GM15510 (cell line): ENCODE measurements around the gene TRPM1.

Experiments
- POLR2A ChIP-seq: IDR thresholded peaks from 3 replicates; pipeline ENCODE4 v1.6.1; 2011; ENCODE audit warnings: borderline replicate concordance; ENCODE audit not compliant: insufficient read length; ENCODE audit errors: extremely low read depth

Gene TRPM1

DNA sequence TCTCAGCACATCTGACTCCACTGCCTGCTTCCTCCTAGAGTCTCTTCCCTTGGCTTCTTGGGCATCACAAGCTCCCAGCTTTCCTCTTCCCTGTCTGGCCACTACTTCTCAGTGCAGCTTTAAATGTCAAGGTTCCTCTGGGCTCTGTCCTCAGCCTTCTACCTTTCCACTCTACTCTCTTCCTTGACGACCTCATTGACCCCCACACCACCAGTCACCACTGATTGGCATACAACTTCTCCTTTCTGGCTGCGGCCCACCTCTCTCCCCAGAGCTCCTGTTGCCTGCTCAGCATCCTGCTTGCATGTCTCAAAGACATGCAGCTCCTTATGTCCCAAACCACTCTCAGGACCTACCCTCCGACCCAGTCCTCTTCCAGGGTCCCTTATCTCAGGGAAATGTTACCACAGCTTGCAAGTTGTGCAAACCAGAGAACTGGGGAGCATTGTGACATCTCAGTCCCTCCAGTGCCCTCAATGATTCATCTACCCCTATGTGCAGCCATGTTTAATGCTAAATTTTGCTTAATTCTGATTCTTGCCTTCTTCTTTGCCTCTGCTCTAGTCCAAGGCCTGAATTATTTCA, 49.9 kb downstream of the TRPM1 start:
- no peak for TF ChIP-seq POLR2A

- TF ChIP-seq POLR2A, result no peak
Measured at GRCh38 chr15:31050953-31051352, 50.6 kb downstream of the TRPM1 start.

DNA sequence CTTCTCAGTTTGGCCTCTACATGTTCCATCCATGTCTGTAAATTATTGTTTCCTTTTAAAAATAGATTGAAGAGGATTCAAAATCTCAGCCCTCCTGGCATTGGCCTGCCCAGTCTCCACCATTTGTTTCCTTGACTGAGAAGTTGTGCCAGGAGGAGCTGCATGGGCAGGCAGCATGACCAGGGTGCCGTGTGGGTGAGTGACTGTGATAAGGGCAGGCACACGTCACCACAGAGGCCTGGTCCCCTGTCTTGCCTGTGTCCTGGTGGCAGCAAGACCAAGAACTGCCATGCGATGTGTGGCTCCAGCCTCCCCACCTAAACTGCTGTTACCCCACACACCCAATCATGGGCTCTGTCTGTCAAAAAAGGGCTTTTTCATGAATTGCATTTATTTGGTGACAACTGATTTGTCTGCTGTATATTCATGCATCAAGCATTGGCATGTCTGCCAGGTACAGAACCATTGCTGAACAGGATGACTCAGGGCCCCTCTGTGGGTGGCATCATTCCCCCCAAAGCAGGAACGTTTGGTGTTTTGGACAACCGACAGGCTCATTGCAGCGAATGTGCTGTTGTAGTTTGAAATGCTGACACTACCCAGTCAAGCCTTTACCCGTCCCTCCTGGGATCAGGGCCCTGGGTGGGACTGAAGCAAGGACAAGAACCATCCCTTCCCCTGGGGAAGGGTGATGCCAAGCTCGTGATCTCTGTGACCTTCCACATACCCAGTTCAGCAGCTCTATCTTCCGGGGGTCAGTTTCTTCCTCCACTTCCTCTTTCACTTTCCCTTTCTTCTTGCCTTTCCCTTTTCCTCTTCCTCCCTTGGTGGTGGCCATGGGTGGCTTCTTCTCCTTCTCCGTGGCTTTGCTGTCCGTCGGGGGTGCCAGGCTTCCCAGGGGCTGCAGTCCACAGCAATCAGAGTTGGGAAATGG, 51.6 kb downstream of the TRPM1 start:
- no peak for TF ChIP-seq POLR2A

- no peak for TF ChIP-seq POLR2A
Measured at GRCh38 chr15:31049111-31049510, 52.4 kb downstream of the TRPM1 start.

GRCh38 chr15:31047437-31047836, 54.1 kb downstream of the TRPM1 start:
- no peak for TF ChIP-seq POLR2A

DNA sequence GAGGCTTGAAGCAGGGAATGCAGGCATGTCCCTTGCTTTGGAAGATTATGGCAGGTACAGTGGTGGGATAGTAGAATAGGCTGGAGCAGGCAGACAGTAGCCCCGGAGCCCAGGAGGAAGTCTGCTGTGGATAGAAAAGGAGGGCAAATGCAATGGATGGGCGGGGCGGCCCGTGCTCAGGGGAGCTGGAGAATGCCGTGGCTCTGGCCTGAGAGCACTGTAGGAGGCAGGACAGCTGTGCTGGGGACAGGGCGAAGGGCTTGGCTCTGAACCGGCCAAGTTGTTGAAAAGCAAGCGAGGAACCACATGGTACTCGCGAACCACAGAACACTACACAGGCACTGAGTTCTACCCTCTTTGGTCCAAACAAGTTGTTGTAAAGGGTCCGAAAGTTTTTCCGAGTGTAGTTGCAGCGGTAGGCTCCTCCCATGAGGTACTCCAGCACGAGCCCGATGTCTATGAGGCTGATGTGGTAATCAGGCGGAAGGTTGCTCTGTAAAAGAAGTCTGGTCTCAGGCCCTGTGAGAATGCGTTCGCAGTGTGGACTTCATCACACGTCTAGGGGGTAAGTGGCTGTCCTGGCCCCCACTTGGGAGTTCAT, 54.7 kb downstream of the TRPM1 start:
- no peak for TF ChIP-seq POLR2A

GRCh38 chr15:31045606-31046005, 55.9 kb downstream of the TRPM1 start:
- no peak for TF ChIP-seq POLR2A

DNA sequence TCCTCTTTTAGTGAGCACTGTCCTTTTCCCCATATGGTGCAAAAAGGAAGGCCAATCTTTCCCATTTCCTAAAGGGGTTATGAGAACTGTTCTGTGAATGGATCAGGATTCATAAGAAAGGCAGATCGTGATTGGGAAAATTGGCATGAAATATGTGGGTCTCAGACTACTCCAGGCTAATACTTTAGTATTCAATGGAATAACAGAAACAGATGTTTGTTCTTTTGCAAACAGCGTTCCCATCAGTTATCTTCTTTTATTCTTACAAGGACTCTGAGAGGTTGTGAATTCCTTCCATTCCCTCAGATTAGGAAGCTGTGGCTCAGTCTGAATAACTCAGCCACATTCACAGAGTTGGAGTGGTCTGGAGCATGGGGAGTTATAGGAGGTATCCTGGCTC, 58.8 kb downstream of the TRPM1 start:
- no peak for TF ChIP-seq POLR2A

DNA sequence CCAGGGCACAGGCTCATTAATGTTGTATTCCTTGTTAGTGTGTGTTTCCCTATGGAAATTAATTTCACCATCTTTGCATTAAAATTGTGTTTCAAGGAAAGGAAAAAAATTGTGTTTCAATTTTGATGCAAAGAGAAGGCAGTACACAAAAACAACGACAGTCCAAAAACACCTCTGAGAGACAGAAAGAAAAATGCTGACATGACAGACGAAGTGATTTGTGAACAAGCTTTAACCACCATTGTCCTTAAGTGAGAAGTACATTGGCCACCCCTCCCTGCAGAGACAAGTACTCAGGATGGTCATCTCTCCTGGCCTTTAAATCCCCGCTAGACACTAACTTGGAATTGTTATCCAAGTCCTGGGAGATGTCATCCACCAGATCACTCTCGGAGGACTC, 59.9 kb downstream of the TRPM1 start:
- no peak for TF ChIP-seq POLR2A

GRCh38 chr15:31040611-31041010, 60.9 kb downstream of the TRPM1 start:
- TF ChIP-seq POLR2A, result no peak

- no peak for TF ChIP-seq POLR2A
Measured at GRCh38 chr15:31039961-31040360, 61.6 kb downstream of the TRPM1 start.

- TF ChIP-seq POLR2A, result no peak
Measured at GRCh38 chr15:31037731-31038477, 63.6 kb downstream of the TRPM1 start.

DNA sequence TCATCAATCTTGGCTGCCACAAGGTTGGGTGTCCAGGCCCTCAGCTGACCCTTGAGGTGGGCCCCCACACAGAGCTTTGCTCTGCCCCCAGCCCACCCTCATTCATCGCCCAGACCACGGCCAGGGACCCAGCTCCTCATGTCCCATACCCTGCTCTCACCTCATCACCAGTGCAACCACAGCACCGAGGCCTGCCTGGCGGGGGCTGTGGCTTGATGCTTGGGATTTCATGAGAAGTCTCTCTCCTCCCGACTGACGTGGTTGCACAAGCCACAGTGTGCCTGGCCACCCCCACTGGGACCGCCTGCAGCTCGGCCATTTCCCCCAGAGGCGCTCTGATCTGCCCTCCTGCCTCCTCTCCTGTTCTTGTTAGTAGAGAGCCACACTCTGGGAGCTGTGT, 64.7 kb downstream of the TRPM1 start:
- no peak for TF ChIP-seq POLR2A

DNA sequence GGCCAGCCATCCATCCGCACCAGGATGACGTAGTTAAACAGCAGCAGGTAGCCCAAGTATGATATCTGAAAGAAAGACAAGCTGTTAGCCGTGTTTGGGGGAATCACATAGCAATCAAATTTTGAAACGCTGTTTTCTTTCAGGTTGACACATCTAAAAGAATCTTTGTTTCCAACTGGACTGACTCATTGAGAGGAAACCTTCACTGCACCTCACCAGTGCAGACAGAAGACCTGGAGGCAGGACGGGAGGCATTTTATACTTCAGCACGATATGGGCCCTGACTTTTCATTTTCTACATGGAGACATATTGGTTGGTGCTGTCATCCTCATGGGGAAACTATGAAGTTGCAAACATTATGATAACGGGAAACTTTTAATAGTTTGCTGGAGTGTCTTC, 65.9 kb downstream of the TRPM1 start:
- no peak for TF ChIP-seq POLR2A

- no peak for TF ChIP-seq POLR2A
Measured at GRCh38 chr15:31034152-31034551, 67.4 kb downstream of the TRPM1 start.

DNA sequence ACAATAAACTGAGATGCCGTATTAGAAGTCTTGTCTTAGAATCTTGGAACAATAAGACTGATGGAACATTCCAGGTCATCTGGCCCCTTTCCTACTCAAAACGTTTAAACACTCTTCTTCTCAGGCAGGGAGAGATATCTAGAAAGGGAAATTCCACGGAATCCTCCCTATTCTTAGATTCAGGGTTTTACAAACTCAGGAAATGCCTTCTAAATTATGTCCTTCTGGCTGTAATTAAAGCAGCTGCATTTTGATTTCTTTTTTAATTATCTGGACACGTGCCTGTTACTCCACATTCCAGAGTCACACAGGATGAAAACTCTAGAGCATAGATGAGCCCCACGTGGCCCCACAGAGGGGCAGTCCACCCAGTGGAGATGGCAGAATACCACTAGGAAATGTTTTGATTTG, 68.6 kb downstream of the TRPM1 start:
- no peak for TF ChIP-seq POLR2A

GRCh38 chr15:31031471-31032067, 70.0 kb downstream of the TRPM1 start:
- TF ChIP-seq POLR2A, result no peak
